ENCODE measurements around the gene INSYN2B.

DNA sequence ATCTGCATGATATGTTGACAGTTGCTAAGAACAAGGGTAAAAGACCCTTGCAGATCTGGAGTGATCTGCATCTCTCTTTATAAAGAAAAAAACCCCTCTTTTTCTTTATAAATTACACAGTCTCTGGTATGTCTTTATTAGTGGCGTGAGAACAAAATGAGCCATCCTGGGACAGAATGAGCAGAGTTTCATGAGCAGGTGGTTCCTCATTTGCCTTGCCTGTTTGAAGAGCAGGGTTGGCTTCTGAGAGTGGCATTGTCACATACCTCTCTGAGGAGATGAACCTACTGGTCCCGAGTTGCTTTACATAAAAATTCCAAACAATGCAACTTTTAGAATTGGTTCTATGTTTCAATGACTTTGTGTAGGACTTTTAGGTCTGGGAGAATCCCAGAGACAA, 94.3 kb downstream of the INSYN2B start:
- TF ChIP-seq, protein P1, sequence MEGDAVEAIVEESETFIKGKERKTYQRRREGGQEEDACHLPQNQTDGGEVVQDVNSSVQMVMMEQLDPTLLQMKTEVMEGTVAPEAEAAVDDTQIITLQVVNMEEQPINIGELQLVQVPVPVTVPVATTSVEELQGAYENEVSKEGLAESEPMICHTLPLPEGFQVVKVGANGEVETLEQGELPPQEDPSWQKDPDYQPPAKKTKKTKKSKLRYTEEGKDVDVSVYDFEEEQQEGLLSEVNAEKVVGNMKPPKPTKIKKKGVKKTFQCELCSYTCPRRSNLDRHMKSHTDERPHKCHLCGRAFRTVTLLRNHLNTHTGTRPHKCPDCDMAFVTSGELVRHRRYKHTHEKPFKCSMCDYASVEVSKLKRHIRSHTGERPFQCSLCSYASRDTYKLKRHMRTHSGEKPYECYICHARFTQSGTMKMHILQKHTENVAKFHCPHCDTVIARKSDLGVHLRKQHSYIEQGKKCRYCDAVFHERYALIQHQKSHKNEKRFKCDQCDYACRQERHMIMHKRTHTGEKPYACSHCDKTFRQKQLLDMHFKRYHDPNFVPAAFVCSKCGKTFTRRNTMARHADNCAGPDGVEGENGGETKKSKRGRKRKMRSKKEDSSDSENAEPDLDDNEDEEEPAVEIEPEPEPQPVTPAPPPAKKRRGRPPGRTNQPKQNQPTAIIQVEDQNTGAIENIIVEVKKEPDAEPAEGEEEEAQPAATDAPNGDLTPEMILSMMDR (IDR thresholded peaks at IDR 0.05) = no peak
- TF ChIP-seq POLR2A (IDR thresholded peaks at IDR 0.05) = no peak

All from adrenal gland (tissue), 5 donors.